SH-SY5Y (cell line): Measurements from ENCODE around the gene WHRN.

Experiments used
- GATA2 ChIP-seq: IDR thresholded peaks from 2 replicates; pipeline ENCODE4 v1.6.1; 2011; ENCODE audit warnings: mild to moderate bottlenecking, low read depth, low read length
- GATA3 ChIP-seq: IDR thresholded peaks from 2 replicates; pipeline ENCODE4 v1.6.1; 2011; ENCODE audit warnings: low read depth, mild to moderate bottlenecking, low read length, moderate library complexity

DNA sequence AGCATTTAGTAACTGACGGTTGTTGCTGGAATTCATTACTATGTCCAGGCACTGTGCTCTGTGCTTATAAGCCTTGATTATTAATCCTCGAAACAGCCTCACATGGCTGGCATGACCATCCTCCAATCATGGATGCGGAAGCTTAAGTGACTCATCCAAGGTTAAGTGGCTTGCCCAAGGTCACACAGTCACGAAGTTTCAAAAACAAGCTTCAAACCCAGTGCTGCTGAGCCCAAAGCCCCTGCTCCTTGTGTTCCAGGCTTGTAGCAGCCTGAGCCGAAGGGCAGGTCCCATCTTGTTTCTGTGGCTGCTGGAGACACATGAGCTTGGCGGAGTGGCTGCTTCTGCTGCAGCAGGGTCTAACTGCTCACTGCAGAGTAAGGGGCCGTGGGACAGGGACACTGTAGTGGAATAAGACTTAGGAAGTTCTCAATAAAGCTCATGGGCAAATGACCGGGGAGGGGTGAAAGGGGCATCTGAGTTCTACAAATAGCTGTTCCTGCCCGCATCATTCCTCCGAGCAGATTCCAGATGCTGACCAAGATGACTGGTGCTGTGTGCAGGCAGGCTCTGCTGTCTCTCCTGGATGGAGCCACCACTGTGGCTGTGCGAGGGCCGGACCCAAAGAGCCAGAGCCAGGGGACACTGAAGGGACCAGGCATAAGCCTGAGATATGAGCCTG lies 32.4 kb downstream of the WHRN start:
- TF ChIP-seq GATA2 (no peak), GATA3 (no peak)
